Body of pancreas (tissue), 4 donors: Measurements from ENCODE around the gene HOXB13.

Source experiments
- CTCF ChIP-seq, 7 experiments: fragments of 450-650 bp in 4 of 7; fragments of 200-600 bp in 3 of 7; sonication (generic) in 3 of 7; IDR thresholded peaks; one replicate each; pipeline ENCODE4 v1.5.1; 2016 to 2019; ENCODE audit warnings: antibody characterized with exemption in 7 of 7
- POLR2A ChIP-seq, 3 donors: fragments of 450-650 bp; IDR thresholded peaks; one replicate each; pipeline ENCODE4 v1.6.1; 2016; ENCODE audit warnings: antibody characterized with exemption in 3 of 3, mild to moderate bottlenecking in 2 of 3

DNA sequence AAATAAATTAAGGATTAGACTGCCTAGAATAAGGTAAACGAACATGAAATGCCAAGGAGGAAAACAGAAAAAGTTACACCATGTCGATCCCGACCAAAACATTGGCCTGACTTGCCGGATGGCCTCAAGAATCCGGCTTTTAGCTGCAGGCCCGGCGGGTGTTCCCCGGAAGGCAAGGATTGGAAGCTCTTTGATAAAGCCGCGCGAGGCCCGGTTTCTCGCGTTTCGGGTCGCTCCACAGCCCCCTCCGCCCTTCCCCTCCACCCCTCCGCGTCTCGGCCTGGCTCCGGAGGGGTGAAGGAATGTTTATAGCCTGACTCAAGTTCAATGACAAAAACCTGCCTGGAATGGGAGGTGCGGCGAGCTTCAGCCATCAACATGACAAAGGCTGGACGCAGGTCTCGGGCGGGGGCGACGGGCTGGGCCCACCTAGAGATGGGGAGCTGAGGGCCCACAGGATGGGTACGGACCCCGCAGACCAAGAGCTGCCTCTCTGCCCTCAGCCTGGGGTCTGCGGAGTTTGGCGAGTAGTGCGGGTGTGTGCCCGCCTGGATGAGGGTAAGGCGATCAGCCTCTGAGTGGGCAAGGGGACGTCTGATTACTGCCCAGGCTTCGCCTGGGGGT, 8.8 kb downstream of the HOXB13 start:
- no peak for TF ChIP-seq CTCF (IDR thresholded peaks at IDR 0.05)
- no peak for TF ChIP-seq POLR2A (IDR thresholded peaks at IDR 0.05)
